PC-3 (cell line): ENCODE results near the gene CAMK2N2. TPM values are rescaled to one million over a fixed set of nuclear protein-coding genes. Genes with fewer than 3 reads are reported as not detected.

Source experiments
- ATAC-seq: fragments of 200-7000 bp; cut with Tn5 transposase; 2 replicates; pipeline ENCODE4 v1.9.1; 2020; ENCODE audit warnings: mild to moderate bottlenecking, moderate library complexity
- BruUV-seq: library from RNA; stranded (reverse); fragments of 400-500 nt; replicated peaks from 2 replicates; lab custom pipeline; 2021; lab: Mats Ljungman, UMichigan
- CTCF ChIA-PET: fragments of 300-600 bp; sonication (Branson Sonifier 250); formaldehyde crosslinking; loops from one replicate; lab custom pipeline; 2022; ENCODE audit warnings: antibody characterized with exemption; lab: Charles Lee
- POLR2A ChIA-PET: fragments of 300-600 bp; sonication (Branson Sonifier 250); formaldehyde crosslinking; loops from one replicate; lab custom pipeline; 2022; ENCODE audit warnings: antibody characterized with exemption; ENCODE audit not compliant: unreplicated experiment; lab: Charles Lee
- DNase-seq: peaks from one replicate; pipeline ENCODE4 v3.0.0-alpha.2; 2015
- H2AFZ ChIP-seq: fragments of 300-600 bp; sonication (generic); 2 replicates; pipeline ENCODE4 v1.6.0; 2016; ENCODE audit warnings: antibody characterized with exemption, low read length
- H3F3A ChIP-seq: fragments of 300-600 bp; sonication (generic); one replicate; pipeline ENCODE4 v1.6.0; 2017; ENCODE audit warnings: antibody characterized with exemption, low read length, control low read depth, mild to moderate bottlenecking; ENCODE audit not compliant: unreplicated experiment
- H3K27ac ChIP-seq: fragments of 300-600 bp; sonication (generic); 2 replicates; pipeline ENCODE4 v1.5.1; 2016; ENCODE audit warnings: mild to moderate bottlenecking, low read length
- H3K27me3 ChIP-seq: fragments of 300-600 bp; sonication (generic); 2 replicates; pipeline ENCODE4 v1.6.1; 2016; ENCODE audit warnings: low read length, mixed read lengths
- H3K36me3 ChIP-seq: fragments of 300-600 bp; sonication (generic); 2 replicates; pipeline ENCODE4 v1.6.1; 2016; ENCODE audit warnings: low read depth, mixed run types, low read length, mixed read lengths
- H3K4me1 ChIP-seq: fragments of 300-600 bp; sonication (generic); 2 replicates; pipeline ENCODE4 v1.5.1; 2016; ENCODE audit warnings: low read length; ENCODE audit not compliant: insufficient read depth
- H3K4me2 ChIP-seq: fragments of 300-600 bp; sonication (generic); 2 replicates; pipeline ENCODE4 v1.6.0; 2016; ENCODE audit warnings: low read length
- H3K4me3 ChIP-seq: fragments of 300-600 bp; sonication (generic); 2 replicates; pipeline ENCODE4 v1.5.1; 2016; ENCODE audit warnings: mild to moderate bottlenecking, low read length, mixed read lengths
- H3K79me2 ChIP-seq: fragments of 300-600 bp; sonication (generic); 2 replicates; pipeline ENCODE4 v1.6.1; 2017; ENCODE audit warnings: low read length, mixed read lengths
- H3K9ac ChIP-seq: fragments of 300-600 bp; sonication (generic); 2 replicates; pipeline ENCODE4 v1.6.0; 2016; ENCODE audit warnings: mild to moderate bottlenecking, low read length
- H3K9me2 ChIP-seq: fragments of 300-600 bp; sonication (generic); replicated peaks from 2 replicates; pipeline ENCODE4 v1.6.1; 2016; ENCODE audit warnings: mixed run types, low read length, mixed read lengths
- H3K9me3 ChIP-seq: fragments of 300-600 bp; sonication (generic); 2 replicates; pipeline ENCODE4 v1.6.1; 2016; ENCODE audit warnings: low read length, mixed read lengths
- H4K20me1 ChIP-seq: fragments of 300-600 bp; sonication (generic); 2 replicates; pipeline ENCODE4 v1.6.1; 2016; ENCODE audit warnings: low read length, mixed read lengths
- EZH2 ChIP-seq: fragments of 300-600 bp; sonication (generic); IDR thresholded peaks from one replicate; pipeline ENCODE4 v1.6.1; 2017; ENCODE audit warnings: antibody characterized with exemption, mild to moderate bottlenecking, low read length; ENCODE audit not compliant: unreplicated experiment
- EZH2phosphoT487 ChIP-seq: fragments of 300-600 bp; sonication (generic); IDR thresholded peaks from 2 replicates; pipeline ENCODE4 v1.6.1; 2018; ENCODE audit warnings: mild to moderate bottlenecking, antibody characterized with exemption, low read length, borderline replicate concordance
- intact Hi-C: fragments of 100-400 bp; cut with micrococcal nuclease; formaldehyde crosslinking; loops from 2 replicates; pipeline ENCODE4 v1.9.0; 2023
- total RNA-seq: library from RNA; depleted of rRNA; stranded (reverse); fragments of >200 nt; gene quantifications from 2 replicates; pipeline ENCODE4 v1.2.3, GENCODE V29; 2014
- TF ChIP-seq, protein P1 (sequence below): fragments of 300-600 bp; sonication (generic); conservative IDR thresholded peaks from 2 replicates; pipeline ENCODE4 v1.5.1; 2017; ENCODE audit warnings: antibody characterized with exemption, low read depth, mild to moderate bottlenecking, low read length

CAMK2N2 gene
- total RNA-seq, 1 experiment from 2014 or later = 1.1 TPM

DNA sequence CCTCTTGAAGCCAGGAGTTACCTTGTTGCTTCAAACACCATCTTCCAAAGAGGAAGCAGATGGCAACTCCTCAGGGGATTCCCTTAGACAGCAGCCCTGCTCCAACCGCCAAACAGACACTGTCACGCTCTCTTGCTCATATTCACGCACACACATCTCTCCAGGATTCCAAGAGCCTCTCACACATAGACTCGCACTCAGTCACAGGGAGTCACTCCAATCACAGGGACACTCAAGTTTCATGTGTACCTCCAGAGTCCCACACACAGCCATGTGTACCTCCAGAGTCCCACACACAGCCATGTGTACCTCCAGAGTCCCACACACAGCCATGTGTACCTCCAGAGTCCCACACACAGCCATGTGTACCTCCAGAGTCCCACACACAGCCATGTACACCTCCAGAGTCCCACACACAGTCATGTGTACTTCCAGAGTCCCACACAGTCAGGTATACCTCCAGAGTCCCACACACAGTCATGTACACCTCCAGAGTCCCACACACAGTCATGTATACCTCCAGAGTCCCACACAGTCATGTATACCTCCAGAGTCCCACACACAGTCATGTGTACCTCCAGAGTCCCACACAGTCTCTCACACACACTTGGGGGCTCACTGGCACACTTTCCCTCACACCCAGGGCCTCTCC, 25.8 kb downstream of the CAMK2N2 start:
- ChIA-PET CTCF (no interaction called here), POLR2A (no interaction called here)
- no peak for TF ChIP-seq EZH2
- TF ChIP-seq EZH2phosphoT487 = no peak
- TF ChIP-seq, protein P1, sequence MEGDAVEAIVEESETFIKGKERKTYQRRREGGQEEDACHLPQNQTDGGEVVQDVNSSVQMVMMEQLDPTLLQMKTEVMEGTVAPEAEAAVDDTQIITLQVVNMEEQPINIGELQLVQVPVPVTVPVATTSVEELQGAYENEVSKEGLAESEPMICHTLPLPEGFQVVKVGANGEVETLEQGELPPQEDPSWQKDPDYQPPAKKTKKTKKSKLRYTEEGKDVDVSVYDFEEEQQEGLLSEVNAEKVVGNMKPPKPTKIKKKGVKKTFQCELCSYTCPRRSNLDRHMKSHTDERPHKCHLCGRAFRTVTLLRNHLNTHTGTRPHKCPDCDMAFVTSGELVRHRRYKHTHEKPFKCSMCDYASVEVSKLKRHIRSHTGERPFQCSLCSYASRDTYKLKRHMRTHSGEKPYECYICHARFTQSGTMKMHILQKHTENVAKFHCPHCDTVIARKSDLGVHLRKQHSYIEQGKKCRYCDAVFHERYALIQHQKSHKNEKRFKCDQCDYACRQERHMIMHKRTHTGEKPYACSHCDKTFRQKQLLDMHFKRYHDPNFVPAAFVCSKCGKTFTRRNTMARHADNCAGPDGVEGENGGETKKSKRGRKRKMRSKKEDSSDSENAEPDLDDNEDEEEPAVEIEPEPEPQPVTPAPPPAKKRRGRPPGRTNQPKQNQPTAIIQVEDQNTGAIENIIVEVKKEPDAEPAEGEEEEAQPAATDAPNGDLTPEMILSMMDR = no peak
- no peak overlapping the region for H2AFZ ChIP-seq
- peaks cover 9% of the 10 kb centered on the region for H3K4me1 ChIP-seq
- H3K27ac ChIP-seq = no peak overlapping the region
- H3K9me2 ChIP-seq = no peaks in the 10 kb centered on the region
- H3K79me2 ChIP-seq = no peaks in the 10 kb centered on the region
- intact Hi-C loops = no loop called here
- H3K9me3 ChIP-seq = no peaks in the 10 kb centered on the region
- H3F3A ChIP-seq = no peaks in the 10 kb centered on the region
- H3K9ac ChIP-seq = no peak overlapping the region
- peaks cover under 1% of the 10 kb centered on the region for H3K27me3 ChIP-seq
- ATAC-seq (no peak), DNase-seq (no peak)
- BruUV-seq = no TSS peak
- H3K4me3 ChIP-seq = no peak overlapping the region
- H3K36me3 ChIP-seq = no peaks in the 10 kb centered on the region
- H3K4me2 ChIP-seq = no peak overlapping the region
- no peaks in the 10 kb centered on the region for H4K20me1 ChIP-seq

DNA sequence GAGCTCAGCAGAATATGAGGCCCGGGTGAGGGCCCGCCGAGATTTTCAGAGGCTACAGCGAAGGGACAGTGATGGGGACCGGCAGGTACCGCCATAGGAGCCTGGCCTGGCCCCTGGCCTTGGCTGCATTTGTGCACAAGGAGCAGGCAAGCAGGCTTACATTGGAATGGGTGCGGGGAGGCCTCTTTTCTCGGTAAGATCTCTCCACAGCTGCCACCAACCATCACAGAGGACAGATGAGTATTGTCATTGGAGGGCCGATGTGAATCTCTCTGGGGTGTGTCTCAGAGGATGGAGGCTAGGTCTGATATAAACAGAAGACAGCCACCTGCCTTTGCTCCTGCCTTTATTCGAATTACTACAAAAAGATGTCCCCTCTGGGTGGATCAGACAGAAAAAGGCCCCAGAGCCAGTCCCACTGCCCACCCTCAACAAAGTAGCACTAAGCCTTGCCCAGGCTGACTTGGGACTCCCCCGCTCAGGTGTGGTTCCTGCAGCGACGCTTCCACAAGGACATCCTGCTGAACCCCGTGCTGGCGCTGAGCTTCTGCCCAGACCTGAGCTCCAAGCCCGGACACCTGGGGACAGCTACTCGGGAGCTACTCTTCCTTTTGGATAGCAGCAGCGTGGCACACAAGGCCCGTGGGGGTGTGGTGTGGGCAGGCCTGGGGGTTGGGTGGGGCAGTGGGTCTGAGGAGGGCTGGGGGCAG, 26.5 kb downstream of the CAMK2N2 start:
- H3K27me3 ChIP-seq = peaks cover 7% of the 10 kb centered on the region
- H4K20me1 ChIP-seq = no peaks in the 10 kb centered on the region
- ChIA-PET CTCF (no interaction called here), POLR2A (no interaction called here)
- no peaks in the 10 kb centered on the region for H3F3A ChIP-seq
- no peak overlapping the region for H3K4me3 ChIP-seq
- no peak overlapping the region for H3K27ac ChIP-seq
- H3K4me1 ChIP-seq = peaks cover 15% of the 10 kb centered on the region
- no peak overlapping the region for H2AFZ ChIP-seq
- intact Hi-C loops = loop anchor here (5.0 kb wide), 1 partner anchor 48 kb away; the partner anchor contains the start of gene ABCF3
- H3K9me3 ChIP-seq = no peaks in the 10 kb centered on the region
- H3K79me2 ChIP-seq = no peaks in the 10 kb centered on the region
- no peaks in the 10 kb centered on the region for H3K36me3 ChIP-seq
- no peak for DNase-seq
- H3K9me2 ChIP-seq = no peaks in the 10 kb centered on the region
- H3K9ac ChIP-seq = no peak overlapping the region
- TF ChIP-seq, protein P1 = no peak
- no peak for TF ChIP-seq EZH2
- TF ChIP-seq EZH2phosphoT487 = no peak
- H3K4me2 ChIP-seq = peak overlapping the region; percentile 56; the same call in 1 of the 2 replicates
- no peak for ATAC-seq
- no TSS peak for BruUV-seq

- TF ChIP-seq EZH2 (no peak), EZH2phosphoT487 (no peak)
- TF ChIP-seq, protein P1 = peak; percentile 56
- peak overlapping the region; percentile 56 for H3K4me2 ChIP-seq
- H3K4me1 ChIP-seq = peaks cover 19% of the 10 kb centered on the region
- H3K9me2 ChIP-seq = no peaks in the 10 kb centered on the region
- H3K9ac ChIP-seq = no peak overlapping the region
- no peaks in the 10 kb centered on the region for H3F3A ChIP-seq
- ATAC-seq (peak; percentile 85), DNase-seq (peak; percentile 95)
- no peak overlapping the region for H3K4me3 ChIP-seq
- CTCF ChIA-PET = no interaction called here
- H4K20me1 ChIP-seq = no peaks in the 10 kb centered on the region
- intact Hi-C loops = loop anchor here (5.0 kb wide), 1 partner anchor 47 kb away; the partner anchor contains the start of gene ABCF3
- no peak overlapping the region for H3K27ac ChIP-seq
- no peaks in the 10 kb centered on the region for H3K36me3 ChIP-seq
- H2AFZ ChIP-seq = peak overlapping the region; percentile 31
- H3K79me2 ChIP-seq = no peaks in the 10 kb centered on the region
- POLR2A ChIA-PET = no interaction called here
- BruUV-seq = no TSS peak
- peaks cover 10% of the 10 kb centered on the region for H3K27me3 ChIP-seq
- H3K9me3 ChIP-seq = no peaks in the 10 kb centered on the region
These were observed 27.1 kb downstream of the CAMK2N2 start for GRCh38 chr3:184234224-184234623.
